Fibroblast of the aortic adventitia (primary cell): ENCODE results near the gene MTOR. TPM values are rescaled to one million over a fixed set of nuclear protein-coding genes. Genes with fewer than 3 reads are reported as not detected.

Experiments used
- DNase-seq: peaks from one replicate; pipeline ENCODE4 v3.0.0-alpha.2; 2010; ENCODE audit warnings: low read depth
- H3K4me3 ChIP-seq: 2 replicates; pipeline ENCODE4 v1.5.1; 2011; ENCODE audit warnings: low read depth, mild to moderate bottlenecking, control low read depth, low read length, moderate library complexity
- total RNA-seq: library from RNA; depleted of rRNA; stranded (reverse); fragments of >200 nt; gene quantifications from 2 replicates; pipeline ENCODE4 v1.2.3, GENCODE V29; 2012; ENCODE audit warnings: low replicate concordance
- TF ChIP-seq, protein P1 (sequence below): IDR thresholded peaks from 2 replicates; pipeline ENCODE4 v1.5.1; 2011; ENCODE audit warnings: mild to moderate bottlenecking, low read length, control low read depth, inconsistent platforms; ENCODE audit not compliant: insufficient read depth

Gene MTOR
- total RNA-seq, 1 donor = 36.3 TPM

DNA sequence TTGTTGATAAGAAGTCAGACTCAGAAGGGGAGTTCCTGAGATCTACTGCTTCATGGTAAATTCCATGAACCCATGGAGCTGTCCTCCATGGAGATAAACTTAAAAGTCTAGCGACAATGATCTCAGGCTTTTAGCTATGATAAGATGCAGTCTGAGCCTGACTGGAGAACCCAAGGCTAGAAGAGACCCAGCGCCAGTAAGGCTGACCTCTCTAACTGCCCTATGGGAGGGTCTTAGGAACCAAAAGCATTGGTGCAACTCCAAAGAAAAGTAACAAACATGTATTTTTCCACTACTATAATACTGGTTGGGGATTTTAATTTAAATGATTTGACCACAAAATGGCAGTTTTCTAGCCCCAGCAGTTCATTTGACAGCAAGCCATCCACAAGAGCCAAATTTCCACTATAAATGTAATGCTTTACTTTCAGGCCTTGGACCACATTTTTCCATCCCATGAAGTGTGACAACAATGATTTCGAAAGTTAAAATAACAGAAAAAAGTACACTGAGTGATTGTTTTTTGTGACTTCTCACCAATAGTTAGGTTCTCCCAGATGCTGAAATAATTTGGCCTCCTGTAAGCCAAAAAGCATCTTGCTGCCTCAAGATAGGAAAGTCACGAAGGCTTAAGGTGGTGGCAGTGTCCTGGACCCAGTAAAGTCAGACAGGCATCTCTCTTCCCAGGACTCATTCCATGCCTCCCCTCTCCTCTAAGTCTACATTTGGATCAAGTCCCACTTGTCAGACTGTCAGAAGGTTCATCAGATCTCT lies 119.5 kb downstream of the MTOR start:
- DNase-seq = no peak
- no peak overlapping the region for H3K4me3 ChIP-seq
- TF ChIP-seq, protein P1, sequence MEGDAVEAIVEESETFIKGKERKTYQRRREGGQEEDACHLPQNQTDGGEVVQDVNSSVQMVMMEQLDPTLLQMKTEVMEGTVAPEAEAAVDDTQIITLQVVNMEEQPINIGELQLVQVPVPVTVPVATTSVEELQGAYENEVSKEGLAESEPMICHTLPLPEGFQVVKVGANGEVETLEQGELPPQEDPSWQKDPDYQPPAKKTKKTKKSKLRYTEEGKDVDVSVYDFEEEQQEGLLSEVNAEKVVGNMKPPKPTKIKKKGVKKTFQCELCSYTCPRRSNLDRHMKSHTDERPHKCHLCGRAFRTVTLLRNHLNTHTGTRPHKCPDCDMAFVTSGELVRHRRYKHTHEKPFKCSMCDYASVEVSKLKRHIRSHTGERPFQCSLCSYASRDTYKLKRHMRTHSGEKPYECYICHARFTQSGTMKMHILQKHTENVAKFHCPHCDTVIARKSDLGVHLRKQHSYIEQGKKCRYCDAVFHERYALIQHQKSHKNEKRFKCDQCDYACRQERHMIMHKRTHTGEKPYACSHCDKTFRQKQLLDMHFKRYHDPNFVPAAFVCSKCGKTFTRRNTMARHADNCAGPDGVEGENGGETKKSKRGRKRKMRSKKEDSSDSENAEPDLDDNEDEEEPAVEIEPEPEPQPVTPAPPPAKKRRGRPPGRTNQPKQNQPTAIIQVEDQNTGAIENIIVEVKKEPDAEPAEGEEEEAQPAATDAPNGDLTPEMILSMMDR = no peak

- DNase-seq = peak; percentile 59
- no peak overlapping the region for H3K4me3 ChIP-seq
- TF ChIP-seq, protein P1 = no peak
Observed at GRCh38 chr1:11138952-11139351, 123.4 kb downstream of the MTOR start.

GRCh38 chr1:11138029-11138428 lies 124.3 kb downstream of the MTOR start:
- TF ChIP-seq, protein P1 = no peak
- no peak overlapping the region for H3K4me3 ChIP-seq
- DNase-seq = no peak

- TF ChIP-seq, protein P1 = no peak
- DNase-seq = no peak
- H3K4me3 ChIP-seq = no peak overlapping the region
Observed at GRCh38 chr1:11134898-11135266, 127.5 kb downstream of the MTOR start.

DNA sequence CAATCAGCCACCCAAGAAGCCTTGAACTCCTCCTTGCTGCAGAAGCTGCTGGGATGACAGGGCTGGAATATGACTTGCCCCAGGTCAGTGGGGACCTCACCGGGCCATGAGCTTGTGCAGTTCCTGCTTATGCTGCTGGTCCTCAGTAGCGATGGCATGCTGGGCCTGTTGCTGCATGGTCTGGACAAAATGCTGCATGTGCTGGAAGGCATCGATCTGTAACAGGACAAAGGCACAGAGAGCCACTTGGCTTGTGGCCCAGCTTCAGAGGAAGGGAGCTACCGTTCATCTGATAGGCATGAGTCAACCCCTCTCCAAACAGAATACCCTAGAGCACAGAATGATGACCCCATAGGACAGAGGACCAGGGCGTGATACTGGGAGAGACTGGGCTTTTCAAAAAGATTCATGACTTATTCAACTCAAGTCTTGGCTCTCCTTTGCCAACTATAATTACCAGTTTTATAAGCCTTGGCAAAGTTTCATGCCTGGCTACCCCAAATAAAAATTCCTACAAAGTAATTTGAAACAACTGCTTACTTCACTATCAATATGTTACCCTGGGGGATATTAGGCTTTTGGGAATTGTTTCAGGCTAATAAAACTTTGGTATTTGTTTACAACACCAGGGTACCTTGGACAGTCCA lies 128.0 kb downstream of the MTOR start:
- H3K4me3 ChIP-seq = no peak overlapping the region
- peak; percentile 13 for DNase-seq
- TF ChIP-seq, protein P1 = no peak

DNA sequence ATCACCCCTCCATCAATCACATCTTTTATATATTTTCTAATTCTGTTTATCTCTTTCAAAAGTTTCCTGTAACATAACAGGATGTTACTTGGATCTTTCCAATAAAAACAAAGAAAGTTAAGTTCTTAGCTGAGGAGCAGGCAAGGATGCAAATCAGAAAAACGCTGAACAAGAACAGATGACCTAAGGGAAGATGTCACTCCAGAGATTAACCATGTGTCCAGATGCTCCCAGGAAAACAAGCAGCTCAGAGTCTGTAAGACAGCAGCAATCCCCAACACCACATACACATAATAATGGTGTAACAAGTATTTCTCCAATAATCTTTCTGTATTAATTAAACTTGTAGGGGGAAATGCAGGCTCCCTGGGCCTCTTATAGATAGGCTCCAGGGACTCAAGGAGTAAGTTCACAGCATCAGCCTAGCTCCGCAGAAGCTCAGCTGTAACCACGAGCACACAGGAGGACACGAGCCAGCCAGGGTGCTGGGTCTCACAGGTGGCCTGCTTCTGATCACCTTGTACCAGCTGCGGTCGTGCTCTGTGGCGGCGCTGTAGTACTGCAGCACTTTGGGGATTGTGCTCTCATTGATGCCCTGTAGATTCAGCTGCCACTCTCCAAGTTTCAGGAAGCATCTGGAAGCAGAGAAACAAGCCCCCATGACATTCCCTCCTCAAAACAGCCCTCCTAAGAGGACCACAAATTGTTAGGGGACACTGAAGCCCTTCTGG lies 129.6 kb downstream of the MTOR start:
- no peak overlapping the region for H3K4me3 ChIP-seq
- TF ChIP-seq, protein P1 = no peak
- no peak for DNase-seq
